ENCODE data around the gene SKAP2. TPM values are rescaled to one million over a fixed set of nuclear protein-coding genes. Genes with fewer than 3 reads are reported as not detected.

Gene SKAP2
- total RNA-seq, 1 donor = 10.4 TPM

- DNase-seq (ENCODE audit: low read depth) = no peak
- H3K4me3 ChIP-seq (ENCODE audit: low read depth, low read length) = no peak overlapping the region
- TF ChIP-seq CTCF (IDR thresholded peaks at IDR 0.05; ENCODE audit: insufficient read depth, low read depth, low read length) = no peak
These were observed 69.8 kb downstream of the SKAP2 start for GRCh38 chr7:26794541-26794940.

GRCh38 chr7:26792576-26792975, 71.8 kb downstream of the SKAP2 start:
- no peak for DNase-seq (ENCODE audit: low read depth)
- H3K4me3 ChIP-seq (ENCODE audit: low read depth, low read length) = no peak overlapping the region
- no peak for TF ChIP-seq CTCF (IDR thresholded peaks at IDR 0.05; ENCODE audit: insufficient read depth, low read depth, low read length)

- no peak overlapping the region for H3K4me3 ChIP-seq (ENCODE audit: low read depth, low read length)
- TF ChIP-seq CTCF (IDR thresholded peaks at IDR 0.05; ENCODE audit: insufficient read depth, low read depth, low read length) = no peak
- DNase-seq (ENCODE audit: low read depth) = no peak
These were observed 72.4 kb downstream of the SKAP2 start for GRCh38 chr7:26792006-26792405.

- no peak for DNase-seq (ENCODE audit: low read depth)
- TF ChIP-seq CTCF (IDR thresholded peaks at IDR 0.05; ENCODE audit: insufficient read depth, low read depth, low read length) = no peak
These were observed 74.8 kb downstream of the SKAP2 start for GRCh38 chr7:26789481-26790184.

GRCh38 chr7:26787701-26788100, 76.7 kb downstream of the SKAP2 start:
- no peak for DNase-seq (ENCODE audit: low read depth)

More at GRCh38 chr7:26789481-26790184, 74.8 kb downstream of the SKAP2 start:
- no peak overlapping the region for H3K4me3 ChIP-seq (ENCODE audit: low read depth, low read length)

GRCh38 chr7:26784118-26784517, 80.3 kb downstream of the SKAP2 start:
- no peak for TF ChIP-seq CTCF (IDR thresholded peaks at IDR 0.05; ENCODE audit: insufficient read depth, low read depth, low read length)
- DNase-seq (ENCODE audit: low read depth) = no peak
- H3K4me3 ChIP-seq (ENCODE audit: low read depth, low read length) = no peak overlapping the region

More at GRCh38 chr7:26787701-26788100, 76.7 kb downstream of the SKAP2 start:
- no peak overlapping the region for H3K4me3 ChIP-seq (ENCODE audit: low read depth, low read length)
- no peak for TF ChIP-seq CTCF (IDR thresholded peaks at IDR 0.05; ENCODE audit: insufficient read depth, low read depth, low read length)

- no peak for DNase-seq (ENCODE audit: low read depth)
- no peak for TF ChIP-seq CTCF (IDR thresholded peaks at IDR 0.05; ENCODE audit: insufficient read depth, low read depth, low read length)
- no peak overlapping the region for H3K4me3 ChIP-seq (ENCODE audit: low read depth, low read length)
These were observed 81.9 kb downstream of the SKAP2 start for GRCh38 chr7:26782501-26782900.
